HG02970 (cell line): Measurements from ENCODE around the gene PSMB2.

Experiments used
- ATAC-seq: cut with Tn5 transposase; IDR thresholded peaks from one replicate; pipeline ENCODE4 v1.9.1; 2021; ENCODE audit warnings: mild to moderate bottlenecking, moderate library complexity, moderate number of reproducible peaks; ENCODE audit not compliant: unreplicated experiment, low FRiP score

PSMB2 gene

GRCh38 chr1:35574655-35575415 lies 66.5 kb downstream of the PSMB2 start:
- no peak for ATAC-seq

GRCh38 chr1:35574125-35574654 lies 67.1 kb downstream of the PSMB2 start:
- ATAC-seq, result no peak

- ATAC-seq, result no peak
These were observed 67.9 kb downstream of the PSMB2 start, which contains the start of gene TFAP2E for GRCh38 chr1:35573198-35574124. Gene TFAP2E (plus strand): TSS chr1:35573314. CDS start chr1:35573578, 264 bp downstream.

- ATAC-seq, result no peak
These were observed 69.0 kb downstream of the PSMB2 start for GRCh38 chr1:35572296-35572695.

GRCh38 chr1:35571263-35571662 lies 70.1 kb downstream of the PSMB2 start:
- ATAC-seq, result no peak

- no peak for ATAC-seq
These were observed 70.7 kb downstream of the PSMB2 start for GRCh38 chr1:35570589-35571137.

- no peak for ATAC-seq
These were observed 71.4 kb downstream of the PSMB2 start for GRCh38 chr1:35569936-35570335.

GRCh38 chr1:35568975-35569395 lies 72.3 kb downstream of the PSMB2 start:
- no peak for ATAC-seq

GRCh38 chr1:35567947-35568558 lies 73.3 kb downstream of the PSMB2 start:
- no peak for ATAC-seq

GRCh38 chr1:35565742-35566133 lies 75.6 kb downstream of the PSMB2 start:
- ATAC-seq, result no peak

GRCh38 chr1:35564884-35565741 lies 76.2 kb downstream of the PSMB2 start:
- ATAC-seq, result no peak

- no peak for ATAC-seq
These were observed 77.1 kb downstream of the PSMB2 start for GRCh38 chr1:35564037-35564883.

- ATAC-seq, result no peak
These were observed 78.2 kb downstream of the PSMB2 start for GRCh38 chr1:35563166-35563565.

GRCh38 chr1:35561972-35562680 lies 79.2 kb downstream of the PSMB2 start:
- no peak for ATAC-seq

GRCh38 chr1:35561297-35561971 lies 79.9 kb downstream of the PSMB2 start:
- no peak for ATAC-seq

- no peak for ATAC-seq
These were observed 80.8 kb downstream of the PSMB2 start for GRCh38 chr1:35560256-35561225.
